HG02642 (cell line): Measurements from ENCODE around the gene ANKRD65.
"Not testable (repeated sequence)": the region's sequence is repeated elsewhere in the genome, so short reads cannot be mapped to it uniquely, and the experiment has no call there.

Experiments
- ATAC-seq: cut with Tn5 transposase; IDR thresholded peaks from one replicate; pipeline ENCODE4 v1.9.1; 2021; ENCODE audit warnings: mild to moderate bottlenecking; ENCODE audit not compliant: unreplicated experiment, poor library complexity

Gene ANKRD65

GRCh38 chr1:1418464-1419362 lies 2.4 kb downstream of the ANKRD65 start:
- no peak for ATAC-seq

GRCh38 chr1:1417825-1418463 lies 3.1 kb downstream of the ANKRD65 start:
- not testable (repeated sequence) for ATAC-seq

DNA sequence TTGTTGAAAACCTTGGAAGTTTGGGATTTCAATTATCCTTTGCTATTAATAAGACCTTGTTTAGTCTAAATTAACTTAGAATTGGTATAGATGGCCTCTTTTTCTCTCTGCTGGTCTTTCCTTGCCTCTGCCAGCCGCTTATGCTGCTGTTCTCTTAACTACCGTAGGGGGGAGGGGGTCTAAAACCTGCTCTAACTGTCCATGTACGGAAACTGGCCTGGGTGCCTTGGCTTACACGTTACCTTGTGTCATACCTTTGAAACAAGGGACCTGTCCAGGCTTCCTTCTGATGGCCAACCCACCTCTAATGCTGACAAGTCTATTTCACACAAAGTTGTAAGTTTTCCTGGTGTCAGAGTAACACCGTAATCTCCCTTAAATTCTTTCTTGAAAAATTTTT lies 3.7 kb downstream of the ANKRD65 start:
- ATAC-seq = not testable (repeated sequence)

GRCh38 chr1:1415751-1416150 lies 5.3 kb downstream of the ANKRD65 start:
- no peak for ATAC-seq

DNA sequence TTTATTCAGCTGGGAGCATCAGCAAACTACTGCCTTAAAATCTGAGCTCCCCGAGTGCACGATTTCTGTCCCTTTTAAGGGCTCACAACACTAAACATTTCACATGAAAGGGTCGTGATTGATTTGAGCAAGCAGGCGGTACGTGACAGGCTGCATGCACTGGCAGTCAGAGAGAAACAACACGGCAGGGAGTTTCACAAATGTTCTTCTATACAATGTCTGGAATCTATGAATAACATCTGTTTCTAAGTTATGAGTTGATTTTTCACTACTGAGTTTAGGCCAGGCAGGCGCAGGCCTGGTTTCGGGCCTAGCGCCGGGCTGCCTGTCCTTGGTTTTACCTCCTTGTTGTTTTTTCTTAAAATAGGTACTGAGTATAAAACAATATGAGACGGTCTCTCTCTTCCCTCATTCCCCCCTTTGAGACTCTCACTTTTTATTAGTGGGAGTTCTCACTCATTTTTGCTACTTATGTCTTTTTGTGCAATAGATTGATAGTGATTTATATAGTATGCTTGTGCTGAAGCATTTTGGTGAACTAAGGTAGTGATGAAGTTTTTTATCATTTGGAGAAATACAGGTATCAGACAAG lies 8.7 kb downstream of the ANKRD65 start:
- not testable (repeated sequence) for ATAC-seq

GRCh38 chr1:1411626-1412025 lies 9.4 kb downstream of the ANKRD65 start:
- no peak for ATAC-seq

DNA sequence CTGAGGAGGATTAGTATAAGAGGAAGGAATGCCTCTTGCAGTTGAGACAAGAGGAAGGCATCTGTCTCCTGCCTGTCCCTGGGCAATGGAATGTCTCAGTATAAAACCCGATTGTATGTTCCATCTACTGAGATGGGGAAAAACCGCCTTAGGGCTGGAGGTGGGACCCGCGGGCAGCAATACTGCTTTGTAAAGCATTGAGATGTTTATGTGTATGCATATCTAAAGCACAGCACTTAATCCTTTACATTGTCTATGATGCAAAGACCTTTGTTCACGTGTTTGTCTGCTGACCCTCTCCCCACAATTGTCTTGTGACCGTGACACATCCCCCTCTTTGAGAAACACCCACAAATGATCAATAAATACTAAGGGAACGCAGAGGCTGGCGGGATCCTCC lies 10.8 kb downstream of the ANKRD65 start:
- not testable (repeated sequence) for ATAC-seq

GRCh38 chr1:1407636-1408318 lies 13.3 kb downstream of the ANKRD65 start:
- ATAC-seq = no peak

- ATAC-seq = peak; percentile 89
Observed at GRCh38 chr1:1406821-1407635, 14.0 kb downstream of the ANKRD65 start, which contains the start of gene MRPL20. MRPL20 (minus strand) TSS chr1:1407293; CDS start chr1:1407217, 76 bp downstream.

DNA sequence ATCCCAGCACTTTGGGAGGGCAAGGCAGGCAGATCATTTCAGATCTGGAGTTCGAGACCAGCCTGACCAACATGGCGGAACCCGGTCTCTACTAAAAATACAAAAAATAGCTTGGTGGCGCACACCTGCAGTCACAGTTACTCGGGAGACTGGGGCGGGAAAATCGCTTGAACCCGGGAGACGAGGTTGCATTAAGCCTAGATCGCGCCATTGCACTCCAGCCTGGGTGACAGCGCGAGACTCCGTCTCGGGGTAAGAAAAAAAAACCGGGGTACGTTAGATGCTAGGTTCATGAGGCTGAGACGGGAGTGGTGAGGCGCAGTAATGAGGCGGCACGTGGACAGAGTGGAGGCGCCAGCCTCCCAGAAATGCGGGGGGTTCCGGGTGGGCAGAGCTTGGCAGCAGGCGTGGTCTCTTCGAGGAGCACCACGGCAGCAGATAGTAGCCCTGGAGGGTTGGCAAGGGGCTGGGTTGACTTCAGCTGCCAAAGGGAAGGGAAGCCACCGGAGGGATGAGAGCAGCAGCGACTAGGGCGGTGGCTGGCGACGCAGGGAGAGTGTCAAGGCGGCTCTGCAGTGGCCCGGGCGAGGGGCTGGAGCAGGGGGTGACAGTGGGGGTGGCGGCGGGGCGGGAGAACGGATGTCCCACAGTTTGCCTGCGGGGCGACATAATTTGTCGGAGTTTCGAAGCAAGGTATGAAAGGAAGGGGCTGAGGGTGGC lies 14.8 kb downstream of the ANKRD65 start:
- ATAC-seq = no peak

DNA sequence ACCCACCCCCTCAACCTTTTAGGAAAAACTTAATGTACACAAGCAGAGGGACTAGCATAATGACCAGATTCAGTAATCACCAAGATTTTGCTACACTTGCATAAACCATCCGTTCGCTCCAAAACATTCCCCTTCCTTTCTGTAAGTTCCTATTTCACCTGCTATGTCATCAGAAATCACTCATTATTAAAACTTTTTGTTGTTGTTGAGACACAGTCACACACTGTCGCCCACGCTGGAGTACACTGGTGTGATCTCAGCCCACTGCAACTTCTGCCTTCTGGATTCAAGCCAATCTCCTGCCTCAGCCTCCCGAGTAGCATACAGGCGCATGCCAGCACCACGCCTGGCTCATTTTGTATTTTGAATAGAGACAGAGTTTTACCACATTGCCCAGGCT lies 17.4 kb downstream of the ANKRD65 start:
- no peak for ATAC-seq

DNA sequence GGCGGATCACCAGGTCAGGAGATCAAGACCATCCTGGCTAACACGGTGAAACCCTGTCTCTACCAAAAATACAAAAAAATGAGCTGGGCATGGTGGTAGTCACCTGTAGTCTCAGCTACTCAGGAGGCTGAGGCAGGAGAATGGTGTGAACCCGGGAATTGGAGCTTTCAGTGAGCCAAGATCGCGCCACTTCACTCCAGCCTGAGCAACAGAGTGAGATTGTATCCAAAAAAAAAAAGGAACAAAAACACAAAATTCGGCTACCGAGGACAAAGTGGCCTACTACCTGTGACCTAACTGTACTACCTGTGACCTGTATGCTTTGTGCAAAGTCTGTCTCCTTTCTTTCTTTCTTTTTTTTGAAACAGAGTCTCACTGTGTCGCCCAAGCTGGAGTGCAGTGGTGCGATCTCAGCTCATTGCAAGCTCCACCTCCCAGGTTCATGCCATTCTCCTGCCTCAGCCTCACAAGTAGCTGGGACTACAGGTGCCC lies 18.1 kb downstream of the ANKRD65 start:
- ATAC-seq = not testable (repeated sequence)

- ATAC-seq = no peak
Observed at GRCh38 chr1:1402072-1402900, 18.8 kb downstream of the ANKRD65 start.

DNA sequence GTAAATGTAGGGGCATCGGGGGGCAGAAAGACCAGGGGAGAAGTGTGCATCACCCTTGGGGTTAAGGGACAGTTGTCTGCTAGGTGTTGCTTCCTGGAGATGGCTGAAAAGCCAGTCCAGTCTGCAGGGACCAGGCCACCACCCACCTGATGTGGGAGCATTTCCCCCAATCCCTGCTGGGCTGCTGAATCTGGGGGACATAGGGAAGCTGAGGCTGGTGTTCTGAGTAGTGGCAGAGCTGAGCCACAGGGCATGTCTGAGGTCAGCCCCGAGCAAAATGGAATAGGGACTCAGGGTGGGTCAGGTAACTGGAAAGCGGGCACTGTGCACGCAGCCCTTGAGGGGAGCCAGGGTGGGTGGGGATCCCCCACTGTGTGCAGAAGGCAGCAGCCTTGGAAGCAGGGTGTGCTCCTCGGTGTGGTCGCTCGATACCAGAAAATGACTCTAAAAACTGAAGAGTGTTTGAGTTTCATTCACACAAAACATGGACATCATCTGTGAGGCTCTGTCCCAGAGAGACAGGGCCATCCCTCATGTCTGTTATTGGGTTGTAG lies 19.5 kb downstream of the ANKRD65 start:
- no peak for ATAC-seq

- ATAC-seq = no peak
Observed at GRCh38 chr1:1400576-1401456, 20.3 kb downstream of the ANKRD65 start.

- no peak for ATAC-seq
Observed at GRCh38 chr1:1399872-1400575, 21.1 kb downstream of the ANKRD65 start.
